ENCODE measurements around the gene MED25.

The MED25 gene

DNA sequence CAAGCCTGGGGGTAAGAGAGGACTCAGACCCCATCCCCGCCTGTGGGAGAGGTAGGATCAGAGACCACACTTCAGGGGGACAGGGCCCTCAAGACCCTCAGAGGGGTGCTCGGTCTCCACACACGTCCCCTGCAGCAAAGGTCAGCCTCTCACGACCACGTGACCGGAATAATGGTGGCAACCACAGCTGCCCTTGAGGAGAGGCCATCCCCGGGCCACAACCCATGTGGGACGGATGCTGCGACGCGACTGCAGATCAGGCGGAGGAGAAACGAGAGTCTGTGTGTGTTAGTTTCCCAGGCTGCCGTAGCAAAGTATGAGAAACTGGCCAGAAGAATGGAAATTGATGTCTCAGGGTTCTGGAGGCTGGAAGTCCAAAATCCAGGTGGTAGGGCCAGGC is 8.9 kb downstream of the MED25 start:
- TF ChIP-seq TCF4 (CRISPR knock-in tag; IDR thresholded peaks at IDR 0.05; ENCODE audit: borderline replicate concordance) (no peak), ESRRG (CRISPR knock-in tag; IDR thresholded peaks at IDR 0.05) (no peak), BACH2 (CRISPR knock-in tag; IDR thresholded peaks at IDR 0.05; ENCODE audit: borderline replicate concordance) (no peak), ZFP30 (CRISPR knock-in tag; IDR thresholded peaks at IDR 0.05) (no peak), ARNTL (CRISPR knock-in tag; IDR thresholded peaks at IDR 0.05; ENCODE audit: borderline replicate concordance, low read depth) (no peak), ZNF70 (CRISPR knock-in tag; IDR thresholded peaks at IDR 0.05) (no peak), ZNF8 (CRISPR knock-in tag; IDR thresholded peaks at IDR 0.05) (no peak), SNAI2 (CRISPR knock-in tag; IDR thresholded peaks at IDR 0.05) (no peak), OSR1 (CRISPR knock-in tag; IDR thresholded peaks at IDR 0.05) (no peak), RARB (CRISPR knock-in tag; IDR thresholded peaks at IDR 0.05) (no peak), GLIS3 (CRISPR knock-in tag; IDR thresholded peaks at IDR 0.05) (no peak), ZNF565 (CRISPR knock-in tag; conservative IDR thresholded peaks at IDR 0.05; ENCODE audit: low read depth) (no peak), CSDC2 (CRISPR knock-in tag; IDR thresholded peaks at IDR 0.05) (no peak), PPARA (CRISPR knock-in tag; IDR thresholded peaks at IDR 0.05; ENCODE audit: borderline replicate concordance) (no peak), ISL1 (CRISPR knock-in tag; IDR thresholded peaks at IDR 0.05) (no peak)
- TF ChIP-seq, protein P1, sequence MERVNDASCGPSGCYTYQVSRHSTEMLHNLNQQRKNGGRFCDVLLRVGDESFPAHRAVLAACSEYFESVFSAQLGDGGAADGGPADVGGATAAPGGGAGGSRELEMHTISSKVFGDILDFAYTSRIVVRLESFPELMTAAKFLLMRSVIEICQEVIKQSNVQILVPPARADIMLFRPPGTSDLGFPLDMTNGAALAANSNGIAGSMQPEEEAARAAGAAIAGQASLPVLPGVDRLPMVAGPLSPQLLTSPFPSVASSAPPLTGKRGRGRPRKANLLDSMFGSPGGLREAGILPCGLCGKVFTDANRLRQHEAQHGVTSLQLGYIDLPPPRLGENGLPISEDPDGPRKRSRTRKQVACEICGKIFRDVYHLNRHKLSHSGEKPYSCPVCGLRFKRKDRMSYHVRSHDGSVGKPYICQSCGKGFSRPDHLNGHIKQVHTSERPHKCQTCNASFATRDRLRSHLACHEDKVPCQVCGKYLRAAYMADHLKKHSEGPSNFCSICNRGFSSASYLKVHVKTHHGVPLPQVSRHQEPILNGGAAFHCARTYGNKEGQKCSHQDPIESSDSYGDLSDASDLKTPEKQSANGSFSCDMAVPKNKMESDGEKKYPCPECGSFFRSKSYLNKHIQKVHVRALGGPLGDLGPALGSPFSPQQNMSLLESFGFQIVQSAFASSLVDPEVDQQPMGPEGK (CRISPR knock-in tag; IDR thresholded peaks at IDR 0.05; ENCODE audit: borderline replicate concordance), result no peak
- TF ChIP-seq, protein P2, sequence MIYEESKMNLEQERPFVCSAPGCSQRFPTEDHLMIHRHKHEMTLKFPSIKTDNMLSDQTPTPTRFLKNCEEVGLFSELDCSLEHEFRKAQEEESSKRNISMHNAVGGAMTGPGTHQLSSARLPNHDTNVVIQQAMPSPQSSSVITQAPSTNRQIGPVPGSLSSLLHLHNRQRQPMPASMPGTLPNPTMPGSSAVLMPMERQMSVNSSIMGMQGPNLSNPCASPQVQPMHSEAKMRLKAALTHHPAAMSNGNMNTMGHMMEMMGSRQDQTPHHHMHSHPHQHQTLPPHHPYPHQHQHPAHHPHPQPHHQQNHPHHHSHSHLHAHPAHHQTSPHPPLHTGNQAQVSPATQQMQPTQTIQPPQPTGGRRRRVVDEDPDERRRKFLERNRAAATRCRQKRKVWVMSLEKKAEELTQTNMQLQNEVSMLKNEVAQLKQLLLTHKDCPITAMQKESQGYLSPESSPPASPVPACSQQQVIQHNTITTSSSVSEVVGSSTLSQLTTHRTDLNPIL (CRISPR knock-in tag; IDR thresholded peaks at IDR 0.05; ENCODE audit: low read depth), result no peak
- TF ChIP-seq, protein P3, sequence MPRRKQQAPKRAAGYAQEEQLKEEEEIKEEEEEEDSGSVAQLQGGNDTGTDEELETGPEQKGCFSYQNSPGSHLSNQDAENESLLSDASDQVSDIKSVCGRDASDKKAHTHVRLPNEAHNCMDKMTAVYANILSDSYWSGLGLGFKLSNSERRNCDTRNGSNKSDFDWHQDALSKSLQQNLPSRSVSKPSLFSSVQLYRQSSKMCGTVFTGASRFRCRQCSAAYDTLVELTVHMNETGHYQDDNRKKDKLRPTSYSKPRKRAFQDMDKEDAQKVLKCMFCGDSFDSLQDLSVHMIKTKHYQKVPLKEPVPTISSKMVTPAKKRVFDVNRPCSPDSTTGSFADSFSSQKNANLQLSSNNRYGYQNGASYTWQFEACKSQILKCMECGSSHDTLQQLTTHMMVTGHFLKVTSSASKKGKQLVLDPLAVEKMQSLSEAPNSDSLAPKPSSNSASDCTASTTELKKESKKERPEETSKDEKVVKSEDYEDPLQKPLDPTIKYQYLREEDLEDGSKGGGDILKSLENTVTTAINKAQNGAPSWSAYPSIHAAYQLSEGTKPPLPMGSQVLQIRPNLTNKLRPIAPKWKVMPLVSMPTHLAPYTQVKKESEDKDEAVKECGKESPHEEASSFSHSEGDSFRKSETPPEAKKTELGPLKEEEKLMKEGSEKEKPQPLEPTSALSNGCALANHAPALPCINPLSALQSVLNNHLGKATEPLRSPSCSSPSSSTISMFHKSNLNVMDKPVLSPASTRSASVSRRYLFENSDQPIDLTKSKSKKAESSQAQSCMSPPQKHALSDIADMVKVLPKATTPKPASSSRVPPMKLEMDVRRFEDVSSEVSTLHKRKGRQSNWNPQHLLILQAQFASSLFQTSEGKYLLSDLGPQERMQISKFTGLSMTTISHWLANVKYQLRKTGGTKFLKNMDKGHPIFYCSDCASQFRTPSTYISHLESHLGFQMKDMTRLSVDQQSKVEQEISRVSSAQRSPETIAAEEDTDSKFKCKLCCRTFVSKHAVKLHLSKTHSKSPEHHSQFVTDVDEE (CRISPR knock-in tag; IDR thresholded peaks at IDR 0.05), result no peak
- TF ChIP-seq, protein P4, sequence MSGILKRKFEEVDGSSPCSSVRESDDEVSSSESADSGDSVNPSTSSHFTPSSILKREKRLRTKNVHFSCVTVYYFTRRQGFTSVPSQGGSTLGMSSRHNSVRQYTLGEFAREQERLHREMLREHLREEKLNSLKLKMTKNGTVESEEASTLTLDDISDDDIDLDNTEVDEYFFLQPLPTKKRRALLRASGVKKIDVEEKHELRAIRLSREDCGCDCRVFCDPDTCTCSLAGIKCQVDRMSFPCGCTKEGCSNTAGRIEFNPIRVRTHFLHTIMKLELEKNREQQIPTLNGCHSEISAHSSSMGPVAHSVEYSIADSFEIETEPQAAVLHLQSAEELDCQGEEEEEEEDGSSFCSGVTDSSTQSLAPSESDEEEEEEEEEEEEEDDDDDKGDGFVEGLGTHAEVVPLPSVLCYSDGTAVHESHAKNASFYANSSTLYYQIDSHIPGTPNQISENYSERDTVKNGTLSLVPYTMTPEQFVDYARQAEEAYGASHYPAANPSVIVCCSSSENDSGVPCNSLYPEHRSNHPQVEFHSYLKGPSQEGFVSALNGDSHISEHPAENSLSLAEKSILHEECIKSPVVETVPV (CRISPR knock-in tag; IDR thresholded peaks at IDR 0.05), result no peak
- no peak for ATAC-seq

DNA sequence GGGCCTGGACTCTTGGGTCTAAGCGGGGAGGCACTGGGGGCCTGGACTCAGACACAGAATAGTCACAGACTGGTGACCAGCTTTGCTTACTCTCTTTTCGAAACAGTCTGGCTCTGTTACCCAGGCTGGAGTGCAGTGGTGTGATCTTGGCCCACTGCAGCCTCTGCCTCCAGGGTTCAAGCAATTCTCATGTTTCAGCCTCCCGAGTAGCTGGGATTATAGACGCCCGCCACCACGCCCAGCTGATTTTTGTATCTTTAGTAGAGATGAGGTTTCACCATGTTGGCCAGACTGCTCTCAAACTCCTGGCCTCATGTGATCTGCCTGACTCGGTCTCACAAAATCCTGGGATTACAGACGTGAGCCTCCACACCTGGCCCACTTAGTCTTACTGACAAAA is 11.1 kb downstream of the MED25 start:
- TF ChIP-seq ARNTL (CRISPR knock-in tag; IDR thresholded peaks at IDR 0.05; ENCODE audit: borderline replicate concordance, low read depth) (no peak), ZNF8 (CRISPR knock-in tag; IDR thresholded peaks at IDR 0.05) (no peak), ZNF70 (CRISPR knock-in tag; IDR thresholded peaks at IDR 0.05) (no peak), TOX (CRISPR knock-in tag; IDR thresholded peaks at IDR 0.05; ENCODE audit: borderline replicate concordance) (no peak)
- no peak for ATAC-seq

DNA sequence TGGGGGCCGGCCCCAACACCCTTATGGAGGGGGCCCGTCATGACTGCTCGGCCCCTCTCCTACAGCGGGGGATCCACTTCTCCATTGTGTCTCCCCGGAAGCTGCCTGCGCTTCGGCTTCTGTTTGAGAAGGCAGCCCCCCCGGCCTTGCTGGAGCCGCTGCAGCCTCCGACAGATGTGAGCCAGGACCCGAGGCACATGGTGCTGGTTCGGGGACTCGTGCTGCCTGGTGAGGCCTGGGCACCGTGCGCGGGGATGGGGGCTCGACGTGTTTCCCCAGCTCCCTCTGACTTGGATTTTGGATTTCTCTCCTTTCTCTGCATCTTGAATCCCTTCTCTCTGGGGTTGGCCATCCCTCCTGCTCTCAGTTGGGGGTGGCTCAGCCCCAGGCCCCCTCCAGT is 11.6 kb downstream of the MED25 start:
- no peak for TF ChIP-seq TCF4 (CRISPR knock-in tag; IDR thresholded peaks at IDR 0.05; ENCODE audit: borderline replicate concordance)
- no peak for ATAC-seq

DNA sequence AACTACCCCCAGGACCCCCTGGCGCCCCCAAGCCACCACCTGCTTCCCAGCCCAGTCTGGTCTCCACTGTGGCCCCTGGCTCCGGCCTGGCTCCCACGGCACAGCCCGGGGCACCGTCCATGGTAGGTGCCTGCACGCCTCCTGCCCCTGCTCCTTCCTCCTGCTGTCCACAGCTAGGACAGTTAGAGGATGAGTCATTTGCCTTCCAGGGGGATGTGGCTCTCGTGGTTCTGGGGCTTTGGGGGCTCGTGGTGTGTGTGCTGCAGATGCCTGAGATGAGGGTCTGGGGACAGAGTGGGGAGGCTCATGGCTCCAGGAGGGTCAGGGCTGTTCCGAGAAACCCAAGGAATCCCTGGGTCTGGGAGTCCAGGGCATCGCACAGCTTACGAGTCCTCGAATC is 12.7 kb downstream of the MED25 start:
- TF ChIP-seq ZNF565 (CRISPR knock-in tag; conservative IDR thresholded peaks at IDR 0.05; ENCODE audit: low read depth), result no peak
- no peak for TF ChIP-seq ZFP3 (CRISPR knock-in tag; IDR thresholded peaks at IDR 0.05)
- ATAC-seq, result no peak

DNA sequence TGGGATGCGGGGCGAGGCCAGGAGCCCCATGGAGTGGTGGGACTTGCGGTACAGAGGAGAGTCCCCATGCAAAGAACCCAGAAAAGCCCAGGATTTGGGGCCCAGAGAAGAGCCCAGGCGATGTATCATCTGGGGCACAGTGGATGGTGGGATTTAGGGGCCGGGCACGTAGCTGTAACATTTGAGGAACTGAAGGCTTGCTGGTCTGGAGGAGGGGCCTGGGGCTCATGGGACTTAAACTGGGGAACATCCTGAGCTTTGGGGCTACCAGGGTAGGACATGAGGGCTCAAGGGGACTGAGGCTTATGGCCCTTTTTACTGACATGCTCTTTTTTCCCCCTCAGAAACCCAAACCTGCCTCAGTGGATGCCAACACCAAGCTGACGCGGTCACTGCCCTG is 13.5 kb downstream of the MED25 start:
- ATAC-seq, result no peak
- TF ChIP-seq BACH2 (CRISPR knock-in tag; IDR thresholded peaks at IDR 0.05; ENCODE audit: borderline replicate concordance), result no peak
- no peak for TF ChIP-seq ZNF70 (CRISPR knock-in tag; IDR thresholded peaks at IDR 0.05)
- TF ChIP-seq, protein P2 (CRISPR knock-in tag; IDR thresholded peaks at IDR 0.05; ENCODE audit: low read depth), result no peak
- TF ChIP-seq, protein P3 (CRISPR knock-in tag; IDR thresholded peaks at IDR 0.05), result no peak
- TF ChIP-seq ZFP30 (CRISPR knock-in tag; IDR thresholded peaks at IDR 0.05), result no peak
- TF ChIP-seq GLIS3 (CRISPR knock-in tag; IDR thresholded peaks at IDR 0.05), result no peak
- no peak for TF ChIP-seq ISL1 (CRISPR knock-in tag; IDR thresholded peaks at IDR 0.05)
- no peak for TF ChIP-seq CSDC2 (CRISPR knock-in tag; IDR thresholded peaks at IDR 0.05)
- no peak for TF ChIP-seq TOX (CRISPR knock-in tag; IDR thresholded peaks at IDR 0.05; ENCODE audit: borderline replicate concordance)
- no peak for TF ChIP-seq ZFP3 (CRISPR knock-in tag; IDR thresholded peaks at IDR 0.05)
